Iris pigment epithelial cell (primary cell): ENCODE data around the gene SH3BP5L.
A peak's percentile ranks its signal among the peaks of the same experiment; 100 is the strongest.
"Not testable (repeated sequence)": the region's sequence is repeated elsewhere in the genome, so short reads cannot be mapped to it uniquely, and the experiment has no call there.

Experiments
- DNase-seq: peaks from one replicate; pipeline ENCODE4 v3.0.0-alpha.2; 2011; ENCODE audit warnings: low read depth

The SH3BP5L gene

GRCh38 chr1:248850536-248851251, 25.0 kb upstream of the SH3BP5L start:
- no peak for DNase-seq

DNA sequence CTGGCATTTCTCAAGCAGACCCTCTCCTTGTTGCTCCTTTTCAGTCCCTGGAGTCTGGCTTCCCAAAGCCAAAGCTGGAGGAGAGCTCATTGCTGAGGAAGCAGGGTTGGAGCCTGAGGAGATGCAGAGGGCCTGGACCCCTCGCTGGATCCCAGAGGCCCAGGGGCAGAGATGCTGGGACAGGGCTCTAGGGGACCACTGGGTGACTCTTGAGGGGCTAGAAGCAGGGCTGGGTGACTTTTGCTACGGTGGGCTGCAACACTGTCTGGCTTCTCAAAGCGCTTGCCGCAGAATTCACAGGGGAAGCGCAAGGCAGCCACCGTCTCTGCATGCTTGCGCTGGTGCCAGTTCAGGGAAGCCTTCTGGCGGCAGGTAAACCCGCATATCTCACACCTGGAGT, 24.4 kb upstream of the SH3BP5L start:
- no peak for DNase-seq

GRCh38 chr1:248849637-248850036, 23.9 kb upstream of the SH3BP5L start:
- DNase-seq: no peak

DNA sequence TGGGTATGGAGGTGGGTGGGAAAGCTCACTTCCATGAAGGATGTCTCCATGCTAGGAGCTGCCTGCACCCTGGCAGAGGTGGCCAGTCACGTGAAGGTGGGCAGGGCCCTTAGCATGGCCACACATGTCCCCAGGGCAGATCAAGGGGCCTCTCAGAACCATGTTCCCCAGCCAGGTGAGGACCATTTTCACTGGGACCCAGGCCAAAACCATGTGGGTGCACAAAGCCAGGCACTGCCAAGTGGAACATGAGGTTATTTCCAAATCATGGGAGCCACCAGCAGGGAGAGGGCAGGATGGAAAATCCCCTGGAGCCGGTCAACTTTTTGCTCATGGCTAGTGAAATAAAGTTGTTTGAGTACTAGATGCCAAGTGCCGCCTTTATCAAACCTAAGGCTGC, 23.4 kb upstream of the SH3BP5L start:
- no peak for DNase-seq

- DNase-seq: no peak
Measured at GRCh38 chr1:248848602-248849001, 22.9 kb upstream of the SH3BP5L start.

DNA sequence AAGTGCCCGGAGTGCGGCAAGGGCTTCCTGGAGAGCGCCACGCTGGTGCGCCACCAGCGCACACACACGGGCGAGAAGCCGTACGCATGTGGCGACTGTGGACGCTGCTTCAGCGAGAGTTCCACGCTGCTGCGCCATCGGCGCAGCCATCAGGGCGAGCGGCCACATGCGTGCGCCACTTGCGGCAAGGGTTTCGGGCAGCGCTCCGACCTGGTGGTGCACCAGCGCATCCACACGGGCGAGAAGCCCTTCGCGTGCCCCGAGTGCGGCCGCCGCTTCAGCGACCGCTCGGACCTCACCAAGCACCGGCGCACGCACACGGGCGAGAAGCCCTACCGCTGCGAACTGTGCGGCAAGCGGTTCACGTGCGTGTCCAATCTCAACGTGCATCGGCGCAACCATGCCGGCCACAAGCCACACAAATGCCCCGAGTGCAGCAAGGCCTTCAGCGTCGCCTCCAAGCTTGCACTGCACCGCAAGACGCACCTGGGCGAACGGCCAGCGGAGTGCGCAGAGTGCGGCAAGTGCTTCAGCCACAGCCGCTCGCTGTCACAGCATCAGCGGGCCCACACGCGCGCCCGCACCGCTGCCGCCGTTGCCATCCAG, 22.3 kb upstream of the SH3BP5L start:
- no peak for DNase-seq

GRCh38 chr1:248847181-248847955, 21.7 kb upstream of the SH3BP5L start:
- no peak for DNase-seq

DNA sequence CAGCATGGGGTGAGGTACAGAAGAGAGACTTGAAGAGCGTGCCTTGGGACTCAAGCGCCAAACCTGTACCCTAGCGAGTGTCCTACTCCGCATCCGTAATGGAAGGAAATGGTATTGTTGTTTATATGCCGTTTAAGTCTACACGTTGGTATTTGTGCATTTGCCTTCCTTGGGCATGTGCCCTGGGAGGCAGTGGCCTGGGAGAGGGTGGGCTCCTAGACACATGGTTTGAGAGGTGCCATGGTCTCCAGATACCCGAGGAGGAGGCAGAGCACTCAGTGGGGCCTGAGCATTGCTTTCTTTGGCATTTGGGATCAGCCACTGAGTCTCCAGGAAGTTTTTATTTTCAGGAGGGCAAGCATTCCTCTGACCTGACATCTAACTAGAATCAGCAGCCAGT, 18.8 kb upstream of the SH3BP5L start:
- no peak for DNase-seq

DNA sequence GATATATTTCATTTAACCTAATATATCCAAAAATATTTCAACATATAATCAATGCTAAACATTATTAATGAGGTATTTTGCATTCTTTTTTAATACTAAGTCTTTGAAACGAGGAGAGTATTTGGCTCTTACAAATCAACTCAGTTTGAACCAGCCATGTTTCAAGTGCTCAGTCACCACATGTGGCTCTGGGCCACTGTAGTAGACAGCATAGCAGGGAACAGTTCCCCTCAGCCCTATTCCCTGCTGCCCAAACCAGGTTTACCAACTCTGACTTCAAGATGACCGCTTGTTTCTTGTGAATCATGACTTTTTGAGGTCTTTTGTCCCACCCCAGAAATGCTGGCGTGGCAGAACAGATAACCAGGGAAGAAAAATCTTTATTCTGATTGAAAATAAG, 18.0 kb upstream of the SH3BP5L start:
- DNase-seq: no peak

DNA sequence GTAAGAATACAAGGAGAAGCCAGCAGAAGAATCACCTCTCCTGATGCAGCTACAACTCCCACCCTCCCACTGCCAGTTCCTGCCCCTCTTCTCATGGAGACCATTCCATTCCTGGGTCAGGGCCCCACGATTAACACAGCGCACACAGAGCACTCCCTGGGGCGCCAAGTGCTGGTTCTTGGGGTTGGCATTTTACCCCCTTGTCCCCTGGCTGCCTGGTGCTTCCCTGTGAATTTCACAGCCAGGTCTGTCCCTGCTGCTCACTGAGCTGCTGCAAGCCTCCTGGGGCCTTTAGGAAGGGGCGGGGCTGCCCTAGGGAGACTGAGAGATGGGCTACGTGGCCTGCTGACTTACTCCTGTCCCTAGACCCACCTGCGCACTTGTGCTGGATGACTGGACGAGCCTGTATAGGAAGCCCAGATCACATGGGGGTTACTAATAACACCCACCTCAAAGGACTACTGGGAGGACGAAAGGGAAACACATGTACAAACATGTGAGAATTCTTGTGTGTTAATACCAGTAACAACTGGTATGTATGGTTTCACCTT, 17.1 kb upstream of the SH3BP5L start:
- DNase-seq: no peak

- peak; percentile 68 for DNase-seq
Measured at GRCh38 chr1:248841702-248842395, 16.1 kb upstream of the SH3BP5L start.

- DNase-seq: no peak
Measured at GRCh38 chr1:248840946-248841345, 15.2 kb upstream of the SH3BP5L start.

GRCh38 chr1:248839168-248839555, 13.4 kb upstream of the SH3BP5L start:
- DNase-seq: no peak

DNA sequence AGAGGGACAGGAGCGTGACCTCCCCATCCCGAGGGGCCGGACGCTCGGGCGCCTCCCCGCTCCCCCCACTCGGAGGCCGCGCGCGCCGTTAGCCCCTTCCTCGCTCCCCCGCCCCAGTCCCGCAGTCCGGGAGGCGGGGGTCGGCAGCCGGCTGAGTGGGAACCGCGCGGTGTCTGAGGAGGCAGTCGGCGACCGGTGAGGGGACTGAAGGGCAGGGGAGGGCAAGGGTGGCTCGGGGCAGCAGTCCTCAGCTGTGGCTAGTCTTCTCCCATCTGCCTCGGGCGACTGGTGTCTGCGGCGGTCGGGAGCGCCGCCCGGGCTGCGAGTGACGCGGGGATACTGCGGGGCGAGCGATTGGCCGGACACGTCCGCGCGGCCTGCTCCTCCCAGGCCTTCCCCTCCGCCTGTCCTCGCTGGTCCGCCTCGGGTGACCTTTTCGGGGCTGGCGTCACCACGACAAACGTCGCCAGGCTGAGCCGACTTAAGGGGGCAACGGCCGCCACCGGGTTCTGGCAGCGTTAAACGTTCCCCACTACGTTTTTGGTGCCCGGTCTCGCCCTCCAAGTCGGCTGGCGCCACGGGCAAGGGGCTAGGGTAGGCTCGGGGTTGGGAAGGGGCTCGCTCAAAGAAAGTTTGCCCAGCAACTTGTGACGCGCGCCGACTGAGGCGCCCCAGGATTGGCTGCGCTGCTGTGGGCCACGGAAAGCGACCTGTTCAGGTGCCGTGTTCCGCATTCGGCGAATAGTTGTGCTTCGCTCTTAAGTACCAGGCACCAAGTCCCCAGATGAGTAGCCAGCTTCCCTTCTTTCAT, 12.8 kb upstream of the SH3BP5L start:
- DNase-seq: peak; percentile 88

GRCh38 chr1:248837781-248838356, 12.2 kb upstream of the SH3BP5L start, which contains the start of gene ZNF672:
Gene ZNF672 (plus strand): TSS chr1:248838224. CDS start chr1:248847275, 9,051 bp downstream.
- DNase-seq: peak; percentile 98

- no peak for DNase-seq
Measured at GRCh38 chr1:248837045-248837780, 11.5 kb upstream of the SH3BP5L start.

DNA sequence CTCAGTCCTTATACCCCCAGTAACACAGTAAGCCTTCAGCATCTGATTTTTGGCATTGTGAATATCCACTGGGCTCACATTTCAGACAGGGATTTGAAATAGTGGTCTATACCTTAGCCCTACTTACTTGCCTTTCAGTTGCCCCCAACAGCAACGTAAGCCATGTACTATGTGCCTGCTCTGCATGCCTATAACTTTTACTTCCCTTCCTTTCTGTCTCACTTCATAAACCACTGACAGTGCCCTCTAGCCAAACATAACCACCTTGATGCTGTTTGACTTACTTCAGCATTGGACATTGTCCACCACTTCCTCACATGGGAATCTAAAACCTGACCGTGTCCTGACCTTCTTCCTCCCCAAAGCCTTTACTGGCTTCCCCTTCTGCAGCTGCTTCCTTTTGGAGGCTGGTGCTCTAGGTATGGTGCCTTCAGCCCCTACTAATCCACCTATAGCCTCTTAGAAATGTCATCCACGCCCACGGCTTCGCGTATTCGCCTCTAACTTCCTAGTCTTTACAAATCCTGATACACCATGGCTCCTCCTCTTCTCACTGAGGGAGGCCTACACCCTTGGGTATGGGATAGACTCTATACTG, 8.7 kb upstream of the SH3BP5L start:
- DNase-seq: no peak

- DNase-seq: no peak
Measured at GRCh38 chr1:248831842-248832241, 6.1 kb upstream of the SH3BP5L start.

- not testable (repeated sequence) for DNase-seq
Measured at GRCh38 chr1:248830718-248831017, 5.0 kb upstream of the SH3BP5L start.

GRCh38 chr1:248828845-248829244, 3.1 kb upstream of the SH3BP5L start:
- DNase-seq: peak; percentile 95
